Measurements from ENCODE around the gene ZNF566. TPM values are rescaled to one million over a fixed set of nuclear protein-coding genes. Genes with fewer than 3 reads are reported as not detected.

ZNF566 gene
- total and polyA plus RNA-seq, 2 of the 13 experiments (the other 11 are each of a cell fraction or from before 2014, with no cell fraction given), result 4.8 to 13.7 TPM

DNA sequence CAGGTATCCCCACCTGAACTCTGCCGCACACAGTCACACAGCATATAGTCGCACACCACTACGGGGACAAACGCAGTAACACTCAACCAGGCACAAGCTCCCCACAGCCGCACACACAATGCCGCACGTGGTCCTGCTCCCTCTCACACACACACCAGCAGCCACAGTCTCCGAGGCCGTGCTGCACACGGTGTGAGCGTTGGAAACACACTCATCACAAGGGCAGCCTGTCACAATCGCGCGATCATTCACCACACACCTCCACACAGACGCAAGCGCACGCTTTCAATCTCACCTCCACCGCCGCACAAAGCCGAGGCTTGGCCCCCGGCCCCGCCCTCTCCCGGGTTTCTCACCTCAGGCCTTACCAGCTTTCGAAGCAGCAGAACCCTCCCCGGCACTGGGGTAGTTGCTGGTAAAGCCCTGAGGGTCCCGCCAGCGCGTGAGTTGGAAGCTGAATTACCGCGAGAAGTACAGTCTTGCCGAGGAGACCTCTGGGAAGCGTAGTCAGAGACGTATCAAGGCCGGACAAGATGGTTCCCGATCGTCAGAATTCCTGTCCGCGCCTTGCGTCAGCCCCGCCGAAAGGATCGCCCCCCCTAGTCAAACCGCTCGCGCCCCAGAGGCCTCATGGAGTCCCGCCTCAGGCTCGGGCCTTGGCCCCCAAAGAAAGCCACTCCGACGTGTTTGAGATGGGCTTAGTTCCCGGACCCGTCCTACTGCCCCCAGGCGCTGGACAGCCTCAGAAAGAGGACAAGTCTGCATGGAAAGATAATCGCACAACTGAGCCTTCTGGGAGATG is at the start of gene ZNF566 (continued):
- TF ChIP-seq ZIK1 (CRISPR knock-in tag; IDR thresholded peaks at IDR 0.05; ENCODE audit: borderline replicate concordance, low read depth), result no peak; the same call in 1 of the 2 replicates
- TF ChIP-seq, protein P1, sequence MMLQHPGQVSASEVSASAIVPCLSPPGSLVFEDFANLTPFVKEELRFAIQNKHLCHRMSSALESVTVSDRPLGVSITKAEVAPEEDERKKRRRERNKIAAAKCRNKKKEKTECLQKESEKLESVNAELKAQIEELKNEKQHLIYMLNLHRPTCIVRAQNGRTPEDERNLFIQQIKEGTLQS (CRISPR knock-in tag; IDR thresholded peaks at IDR 0.05), result no peak
- TF ChIP-seq MIER3 (CRISPR knock-in tag; IDR thresholded peaks at IDR 0.05; ENCODE audit: borderline replicate concordance), result no peak; the same call in 1 of the 2 replicates
- TF ChIP-seq ONECUT2 (CRISPR knock-in tag; IDR thresholded peaks at IDR 0.05), result no peak
- no peak for TF ChIP-seq ZNF207 (IDR thresholded peaks at IDR 0.05; ENCODE audit: borderline replicate concordance)
- no peak for TF ChIP-seq RBM39 (IDR thresholded peaks at IDR 0.05; ENCODE audit: low read depth, low read length, poor library complexity, severe bottlenecking)
- 0 out of 2 replicates have a peak, but pooled peaks have one; percentile 62 for TF ChIP-seq KLF13 (CRISPR knock-in tag; IDR thresholded peaks at IDR 0.05)
- TF ChIP-seq ZNF710 (CRISPR knock-in tag; IDR thresholded peaks at IDR 0.05; ENCODE audit: borderline replicate concordance), result peak; percentile 56
- peak; percentile 94 for TF ChIP-seq PHF8 (CRISPR knock-in tag; IDR thresholded peaks at IDR 0.05)
- no peak; the same call in 1 of the 2 replicates for TF ChIP-seq NCOA2 (CRISPR knock-in tag; IDR thresholded peaks at IDR 0.05)
- TF ChIP-seq ISX (CRISPR knock-in tag; conservative IDR thresholded peaks at IDR 0.05), result no peak
- no peak; the same call in 1 of the 2 replicates for TF ChIP-seq GPN1 (CRISPR knock-in tag; IDR thresholded peaks at IDR 0.05; ENCODE audit: borderline replicate concordance)
- no peak for TF ChIP-seq IRF1 (CRISPR knock-in tag; IDR thresholded peaks at IDR 0.05; ENCODE audit: low read depth)
- TF ChIP-seq, protein P2, sequence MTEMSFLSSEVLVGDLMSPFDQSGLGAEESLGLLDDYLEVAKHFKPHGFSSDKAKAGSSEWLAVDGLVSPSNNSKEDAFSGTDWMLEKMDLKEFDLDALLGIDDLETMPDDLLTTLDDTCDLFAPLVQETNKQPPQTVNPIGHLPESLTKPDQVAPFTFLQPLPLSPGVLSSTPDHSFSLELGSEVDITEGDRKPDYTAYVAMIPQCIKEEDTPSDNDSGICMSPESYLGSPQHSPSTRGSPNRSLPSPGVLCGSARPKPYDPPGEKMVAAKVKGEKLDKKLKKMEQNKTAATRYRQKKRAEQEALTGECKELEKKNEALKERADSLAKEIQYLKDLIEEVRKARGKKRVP (CRISPR knock-in tag; IDR thresholded peaks at IDR 0.05), result peak in 1 of 2 experiments; percentile 97; a peak in 2 of 4 replicates
- peak; percentile 67; the same call in 1 of the 2 replicates for TF ChIP-seq ZNF343 (CRISPR knock-in tag; IDR thresholded peaks at IDR 0.05)
- TF ChIP-seq ZNF839 (CRISPR knock-in tag; IDR thresholded peaks at IDR 0.05; ENCODE audit: borderline replicate concordance), result no peak; the same call in 1 of the 2 replicates
- TF ChIP-seq ZNF362 (CRISPR knock-in tag; IDR thresholded peaks at IDR 0.05; ENCODE audit: borderline replicate concordance), result no peak
- TF ChIP-seq SRSF4 (IDR thresholded peaks at IDR 0.05; ENCODE audit: low read depth, low read length, poor library complexity, severe bottlenecking), result no peak
- TF ChIP-seq IRX3 (CRISPR knock-in tag; IDR thresholded peaks at IDR 0.05; ENCODE audit: borderline replicate concordance, low read depth), result no peak
- TF ChIP-seq HNRNPK (IDR thresholded peaks at IDR 0.05; ENCODE audit: low read depth, low read length, poor library complexity, severe bottlenecking), result no peak
- TF ChIP-seq ZNF430 (CRISPR knock-in tag; IDR thresholded peaks at IDR 0.05), result peak; percentile 43; the same call in 1 of the 2 replicates
- peak; percentile 98 for TF ChIP-seq THAP11 (CRISPR knock-in tag; IDR thresholded peaks at IDR 0.05)
- no peak for TF ChIP-seq ZNF121 (CRISPR knock-in tag; IDR thresholded peaks at IDR 0.05)
- no peak for TF ChIP-seq ZNF510 (CRISPR knock-in tag; IDR thresholded peaks at IDR 0.05; ENCODE audit: low read depth)
